CD4-positive, alpha-beta T cell (primary cell): ENCODE data around the gene TMEM181. TPM values are rescaled to one million over a fixed set of nuclear protein-coding genes. Genes with fewer than 3 reads are reported as not detected.

Experiments
- ATAC-seq: fragments of 200-7000 bp; cut with Tn5 transposase; one replicate; pipeline ENCODE4 v1.10.0; 2022; ENCODE audit warnings: mild to moderate bottlenecking; ENCODE audit not compliant: poor library complexity
- CTCF ChIA-PET: fragments of 350-600 bp; sonication (Branson Sonifier 250); formaldehyde crosslinking; loops from one replicate; lab custom pipeline; 2021; ENCODE audit warnings: antibody characterized with exemption, inconsistent platforms; lab: Charles Lee
- POLR2A ChIA-PET: fragments of 350-600 bp; sonication (Branson Sonifier 250); formaldehyde crosslinking; loops from one replicate; lab custom pipeline; 2021; ENCODE audit warnings: antibody characterized with exemption, inconsistent platforms; lab: Charles Lee
- DNase-seq, 14 experiments: peaks; one replicate each; pipeline ENCODE4 v3.0.0-alpha.2; 2013 to 2020; ENCODE audit warnings: mixed read lengths in 2 of 14
- H3K27ac ChIP-seq, 2 donors: one replicate each; pipeline versions ENCODE4 v1.5.1 to v1.7.0; 2013; ENCODE audit warnings: low read length in 2 of 2, low read depth in 1 of 2, mild to moderate bottlenecking in 1 of 2
- H3K27me3 ChIP-seq, 2 experiments: 1 replicate in 1 of 2; 2 replicates in 1 of 2; pipeline versions ENCODE4 v1.6.1 to v1.7.0; 2013; ENCODE audit warnings: low read length in 2 of 2, control low read depth in 1 of 2, mild to moderate bottlenecking in 1 of 2, moderate library complexity in 1 of 2; ENCODE audit not compliant: insufficient read depth in 2 of 2, control insufficient read depth in 1 of 2
- H3K36me3 ChIP-seq: one replicate; pipeline ENCODE4 v1.6.1; 2013; ENCODE audit warnings: low read length, control low read depth; ENCODE audit not compliant: insufficient read depth
- H3K4me1 ChIP-seq: one replicate; pipeline ENCODE4 v1.6.1; 2013; ENCODE audit warnings: low read length, control low read depth; ENCODE audit not compliant: insufficient read depth
- H3K4me3 ChIP-seq: one replicate; pipeline ENCODE4 v1.5.1; 2013; ENCODE audit warnings: mild to moderate bottlenecking, low read length, moderate library complexity
- H3K9me3 ChIP-seq, 2 experiments: 1 replicate in 1 of 2; 2 replicates in 1 of 2; pipeline versions ENCODE4 v1.6.1 to v1.7.0; 2013; ENCODE audit warnings: low read length in 2 of 2, mild to moderate bottlenecking in 2 of 2, control low read depth in 1 of 2, moderate library complexity in 1 of 2; ENCODE audit not compliant: control insufficient read depth in 1 of 2, insufficient read depth in 1 of 2
- H3K27ac Mint-ChIP-seq: one replicate; pipeline ENCODE4 v1.8.0; 2020; ENCODE audit warnings: mixed read lengths
- H3K27me3 Mint-ChIP-seq: one replicate; pipeline ENCODE4 v1.8.0; 2021; ENCODE audit warnings: mixed read lengths
- H3K36me3 Mint-ChIP-seq: one replicate; pipeline ENCODE4 v1.8.0; 2021; ENCODE audit warnings: low read depth, mixed read lengths
- H3K4me1 Mint-ChIP-seq: one replicate; pipeline ENCODE4 v1.8.0; 2021; ENCODE audit warnings: low read depth, mixed read lengths
- H3K4me3 Mint-ChIP-seq: one replicate; pipeline ENCODE4 v1.8.0; 2020; ENCODE audit warnings: mild to moderate bottlenecking, mixed read lengths
- H3K9me3 Mint-ChIP-seq: one replicate; pipeline ENCODE4 v1.8.0; 2020; ENCODE audit warnings: mixed read lengths
- CTCF ChIP-seq: fragments of 200-600 bp; IDR thresholded peaks from one replicate; pipeline ENCODE4 v1.8.0; 2022; ENCODE audit warnings: antibody characterized with exemption, mild to moderate bottlenecking
- intact Hi-C, 2 experiments: fragments of 100-400 bp; cut with DNase I in 1 of 2; cut with micrococcal nuclease in 1 of 2; formaldehyde crosslinking; loops; one replicate each; pipeline versions ENCODE4 v1.15.1 to v1.9.0; 2023 to 2025; cut with DNase I, micrococcal nuclease
- total RNA-seq, 174 experiments: library from RNA in 2 of 174; stranded (reverse) in 2 of 174; gene quantifications; one replicate each; pipeline ENCODE4 v1.2.3 and lab custom pipeline; 2021 to 2026

TMEM181 gene
- total RNA-seq, 2 experiments from 2014 or later, result 10.2 to 10.9 TPM

- Histone ChIP-seq H3K27me3 (peaks cover 22 to 23% of the 10 kb centered on the region in 2 experiments), H3K4me3 (peak overlapping the region; percentile 55)
- H3K27me3 Mint-ChIP-seq, result peaks cover 64% of the 10 kb centered on the region
Measured at GRCh38 chr6:158536891-158537798, 22.7 kb upstream of the TMEM181 start.

GRCh38 chr6:158538741-158539140 lies 21.1 kb upstream of the TMEM181 start:
- Histone ChIP-seq H3K27me3 (peaks cover 22 to 23% of the 10 kb centered on the region in 2 experiments), H3K4me3 (no peak overlapping the region), H3K27ac (no peak overlapping the region), H3K4me1 (peaks cover 18% of the 10 kb centered on the region), H3K36me3 (no peaks in the 10 kb centered on the region), H3K9me3 (peaks cover 0 to 6% of the 10 kb centered on the region in 2 experiments)
- Mint-ChIP-seq H3K4me1 (peaks cover 14% of the 10 kb centered on the region), H3K4me3 (peak overlapping the region; percentile 63), H3K36me3 (no peaks in the 10 kb centered on the region), H3K9me3 (no peaks in the 10 kb centered on the region), H3K27ac (no peak overlapping the region), H3K27me3 (peaks cover 61% of the 10 kb centered on the region)
- ChIA-PET CTCF (no interaction called here), POLR2A (no interaction called here)
- no peak for TF ChIP-seq CTCF
- ATAC-seq (no peak), DNase-seq (no peak)
- intact Hi-C loops, result no loop called here

More at GRCh38 chr6:158536891-158537798, 22.7 kb upstream of the TMEM181 start:
- no peak for TF ChIP-seq CTCF
- Mint-ChIP-seq H3K36me3 (no peaks in the 10 kb centered on the region), H3K27ac (no peak overlapping the region), H3K4me1 (peaks cover 14% of the 10 kb centered on the region), H3K4me3 (peak overlapping the region; percentile 58), H3K9me3 (peaks cover 5% of the 10 kb centered on the region)
- no peaks in the 10 kb centered on the region for H3K36me3 ChIP-seq
- H3K9me3 ChIP-seq, result peaks cover 0 to 17% of the 10 kb centered on the region in 2 experiments
- ChIA-PET POLR2A (interaction anchor here (0.6 to 2.5 kb wide), 2 partner anchors 22 to 320 kb away, joined by 4 to 8 read pairs; partner anchors contain the start of gene TMEM181), CTCF (no interaction called here)
- intact Hi-C loops, result no loop called here
- H3K27ac ChIP-seq, result no peak overlapping the region
- DNase-seq, result peak in 5 of 14 experiments; percentile 15 to 57 (median 37)
- peaks cover 18% of the 10 kb centered on the region for H3K4me1 ChIP-seq
- ATAC-seq, result peak; percentile 57

- POLR2A ChIA-PET, result interaction anchor here (1.0 kb wide), 1 partner anchor 20 kb away, joined by 3 read pairs; no protein-coding TSS in a partner anchor
- no peak overlapping the region for H3K4me3 Mint-ChIP-seq
Measured at GRCh38 chr6:158539413-158539812, 20.5 kb upstream of the TMEM181 start.

More at GRCh38 chr6:158539413-158539812, 20.5 kb upstream of the TMEM181 start:
- Mint-ChIP-seq H3K4me1 (peaks cover 14% of the 10 kb centered on the region), H3K27me3 (peaks cover 59% of the 10 kb centered on the region), H3K9me3 (no peaks in the 10 kb centered on the region), H3K27ac (no peak overlapping the region), H3K36me3 (no peaks in the 10 kb centered on the region)
- intact Hi-C loops, result no loop called here
- H3K4me3 ChIP-seq, result no peak overlapping the region
- ATAC-seq, result no peak
- peaks cover 18% of the 10 kb centered on the region for H3K4me1 ChIP-seq
- CTCF ChIA-PET, result interaction anchor here (0.6 kb wide), 1 partner anchor 1637 kb away, joined by 4 read pairs; no protein-coding TSS in a partner anchor
- H3K36me3 ChIP-seq, result no peaks in the 10 kb centered on the region
- TF ChIP-seq CTCF, result no peak
- H3K27ac ChIP-seq, result no peak overlapping the region
- no peak for DNase-seq
- peaks cover 22 to 23% of the 10 kb centered on the region in 2 experiments for H3K27me3 ChIP-seq
- H3K9me3 ChIP-seq, result peaks cover 0 to 2% of the 10 kb centered on the region in 2 experiments
